B cell (primary cell): ENCODE measurements around the gene NPAT.

Source experiments
- CTCF ChIP-seq: fragments of 200-600 bp; IDR thresholded peaks from one replicate; pipeline ENCODE4 v1.8.0; 2022; ENCODE audit warnings: antibody characterized with exemption, mild to moderate bottlenecking
- EZH2 ChIP-seq: IDR thresholded peaks from 2 replicates; pipeline ENCODE4 v1.6.1; 2012; ENCODE audit warnings: borderline replicate concordance, low read depth, mild to moderate bottlenecking, moderate library complexity, low read length; ENCODE audit not compliant: insufficient read depth, poor library complexity, severe bottlenecking

- TF ChIP-seq EZH2 (no peak), CTCF (no peak)
Observed at GRCh38 chr11:108167624-108168023, 54.8 kb downstream of the NPAT start.
